ENCODE data around the gene CABLES1.
A peak's percentile ranks its signal among the peaks of the same experiment; 100 is the strongest.

Gene CABLES1

DNA sequence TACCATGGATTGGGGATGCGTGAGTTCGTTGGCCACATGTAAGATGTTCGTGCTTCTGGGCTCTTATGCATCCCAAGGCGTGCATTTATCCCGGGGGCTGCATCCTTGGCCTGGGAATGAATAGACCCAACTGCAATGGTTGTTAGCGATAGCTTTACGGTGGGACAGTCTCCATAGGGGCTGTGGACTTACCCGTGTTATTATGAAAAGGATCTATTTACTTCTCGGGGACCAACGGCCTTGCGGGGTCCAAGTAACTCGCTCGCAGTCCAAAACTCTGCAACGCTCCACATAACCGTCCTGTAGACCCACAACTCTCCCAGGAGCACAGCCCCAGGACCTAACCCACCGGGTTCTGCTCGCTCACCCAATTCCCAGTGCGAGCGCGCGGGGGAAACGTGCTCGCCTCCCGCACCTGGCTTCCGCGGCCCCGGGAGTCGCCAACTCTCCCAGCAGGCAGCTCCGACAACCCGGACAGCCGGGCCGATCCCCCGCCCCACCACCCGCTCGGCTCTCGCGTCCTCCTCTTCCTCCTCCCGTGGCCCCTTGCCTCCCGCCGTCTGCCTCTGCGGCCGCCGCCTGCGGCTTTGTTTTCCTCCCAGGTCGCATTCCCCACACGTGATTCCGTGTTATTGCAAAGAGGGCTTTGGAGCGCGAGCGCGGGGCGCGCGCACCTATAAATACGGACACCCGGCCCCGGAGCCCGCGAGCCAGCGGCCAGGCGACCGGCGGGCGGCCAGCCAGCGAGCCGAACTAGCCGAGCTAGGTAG lies at the start of gene CABLES1 (continued):
- TF ChIP-seq, protein P1, sequence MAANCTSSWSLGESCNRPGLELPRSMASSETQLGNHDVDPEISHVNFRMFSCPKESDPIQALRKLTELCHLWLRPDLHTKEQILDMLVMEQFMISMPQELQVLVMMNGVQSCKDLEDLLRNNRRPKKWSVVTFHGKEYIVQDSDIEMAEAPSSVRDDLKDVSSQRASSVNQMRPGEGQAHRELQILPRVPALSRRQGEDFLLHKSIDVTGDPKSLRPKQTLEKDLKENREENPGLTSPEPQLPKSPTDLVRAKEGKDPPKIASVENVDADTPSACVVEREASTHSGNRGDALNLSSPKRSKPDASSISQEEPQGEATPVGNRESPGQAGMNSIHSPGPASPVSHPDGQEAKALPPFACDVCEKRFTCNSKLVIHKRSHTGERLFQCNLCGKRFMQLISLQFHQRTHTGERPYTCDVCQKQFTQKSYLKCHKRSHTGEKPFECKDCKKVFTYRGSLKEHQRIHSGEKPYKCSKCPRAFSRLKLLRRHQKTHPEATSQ (tag by site-specific recombination; IDR thresholded peaks at IDR 0.05), result no peak
- TF ChIP-seq KLF16 (tag by site-specific recombination; IDR thresholded peaks at IDR 0.05), result peak; percentile 73
- TF ChIP-seq, protein P2, sequence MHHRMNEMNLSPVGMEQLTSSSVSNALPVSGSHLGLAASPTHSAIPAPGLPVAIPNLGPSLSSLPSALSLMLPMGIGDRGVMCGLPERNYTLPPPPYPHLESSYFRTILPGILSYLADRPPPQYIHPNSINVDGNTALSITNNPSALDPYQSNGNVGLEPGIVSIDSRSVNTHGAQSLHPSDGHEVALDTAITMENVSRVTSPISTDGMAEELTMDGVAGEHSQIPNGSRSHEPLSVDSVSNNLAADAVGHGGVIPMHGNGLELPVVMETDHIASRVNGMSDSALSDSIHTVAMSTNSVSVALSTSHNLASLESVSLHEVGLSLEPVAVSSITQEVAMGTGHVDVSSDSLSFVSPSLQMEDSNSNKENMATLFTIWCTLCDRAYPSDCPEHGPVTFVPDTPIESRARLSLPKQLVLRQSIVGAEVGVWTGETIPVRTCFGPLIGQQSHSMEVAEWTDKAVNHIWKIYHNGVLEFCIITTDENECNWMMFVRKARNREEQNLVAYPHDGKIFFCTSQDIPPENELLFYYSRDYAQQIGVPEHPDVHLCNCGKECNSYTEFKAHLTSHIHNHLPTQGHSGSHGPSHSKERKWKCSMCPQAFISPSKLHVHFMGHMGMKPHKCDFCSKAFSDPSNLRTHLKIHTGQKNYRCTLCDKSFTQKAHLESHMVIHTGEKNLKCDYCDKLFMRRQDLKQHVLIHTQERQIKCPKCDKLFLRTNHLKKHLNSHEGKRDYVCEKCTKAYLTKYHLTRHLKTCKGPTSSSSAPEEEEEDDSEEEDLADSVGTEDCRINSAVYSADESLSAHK (tag by site-specific recombination; IDR thresholded peaks at IDR 0.05), result peak; percentile 52; the same call in 1 of the 2 replicates
- TF ChIP-seq ZNF423 (tag by site-specific recombination; IDR thresholded peaks at IDR 0.05), result peak; percentile 76
- TF ChIP-seq REPIN1 (tag by site-specific recombination; IDR thresholded peaks at IDR 0.05; ENCODE audit: low read depth), result peak; percentile 18; the same call in 1 of the 2 replicates
- TF ChIP-seq ZIC2 (tag by site-specific recombination; IDR thresholded peaks at IDR 0.05), result peak; percentile 98
- peak; percentile 84 for TF ChIP-seq WT1 (tag by site-specific recombination; IDR thresholded peaks at IDR 0.05)
- TF ChIP-seq, protein P3, sequence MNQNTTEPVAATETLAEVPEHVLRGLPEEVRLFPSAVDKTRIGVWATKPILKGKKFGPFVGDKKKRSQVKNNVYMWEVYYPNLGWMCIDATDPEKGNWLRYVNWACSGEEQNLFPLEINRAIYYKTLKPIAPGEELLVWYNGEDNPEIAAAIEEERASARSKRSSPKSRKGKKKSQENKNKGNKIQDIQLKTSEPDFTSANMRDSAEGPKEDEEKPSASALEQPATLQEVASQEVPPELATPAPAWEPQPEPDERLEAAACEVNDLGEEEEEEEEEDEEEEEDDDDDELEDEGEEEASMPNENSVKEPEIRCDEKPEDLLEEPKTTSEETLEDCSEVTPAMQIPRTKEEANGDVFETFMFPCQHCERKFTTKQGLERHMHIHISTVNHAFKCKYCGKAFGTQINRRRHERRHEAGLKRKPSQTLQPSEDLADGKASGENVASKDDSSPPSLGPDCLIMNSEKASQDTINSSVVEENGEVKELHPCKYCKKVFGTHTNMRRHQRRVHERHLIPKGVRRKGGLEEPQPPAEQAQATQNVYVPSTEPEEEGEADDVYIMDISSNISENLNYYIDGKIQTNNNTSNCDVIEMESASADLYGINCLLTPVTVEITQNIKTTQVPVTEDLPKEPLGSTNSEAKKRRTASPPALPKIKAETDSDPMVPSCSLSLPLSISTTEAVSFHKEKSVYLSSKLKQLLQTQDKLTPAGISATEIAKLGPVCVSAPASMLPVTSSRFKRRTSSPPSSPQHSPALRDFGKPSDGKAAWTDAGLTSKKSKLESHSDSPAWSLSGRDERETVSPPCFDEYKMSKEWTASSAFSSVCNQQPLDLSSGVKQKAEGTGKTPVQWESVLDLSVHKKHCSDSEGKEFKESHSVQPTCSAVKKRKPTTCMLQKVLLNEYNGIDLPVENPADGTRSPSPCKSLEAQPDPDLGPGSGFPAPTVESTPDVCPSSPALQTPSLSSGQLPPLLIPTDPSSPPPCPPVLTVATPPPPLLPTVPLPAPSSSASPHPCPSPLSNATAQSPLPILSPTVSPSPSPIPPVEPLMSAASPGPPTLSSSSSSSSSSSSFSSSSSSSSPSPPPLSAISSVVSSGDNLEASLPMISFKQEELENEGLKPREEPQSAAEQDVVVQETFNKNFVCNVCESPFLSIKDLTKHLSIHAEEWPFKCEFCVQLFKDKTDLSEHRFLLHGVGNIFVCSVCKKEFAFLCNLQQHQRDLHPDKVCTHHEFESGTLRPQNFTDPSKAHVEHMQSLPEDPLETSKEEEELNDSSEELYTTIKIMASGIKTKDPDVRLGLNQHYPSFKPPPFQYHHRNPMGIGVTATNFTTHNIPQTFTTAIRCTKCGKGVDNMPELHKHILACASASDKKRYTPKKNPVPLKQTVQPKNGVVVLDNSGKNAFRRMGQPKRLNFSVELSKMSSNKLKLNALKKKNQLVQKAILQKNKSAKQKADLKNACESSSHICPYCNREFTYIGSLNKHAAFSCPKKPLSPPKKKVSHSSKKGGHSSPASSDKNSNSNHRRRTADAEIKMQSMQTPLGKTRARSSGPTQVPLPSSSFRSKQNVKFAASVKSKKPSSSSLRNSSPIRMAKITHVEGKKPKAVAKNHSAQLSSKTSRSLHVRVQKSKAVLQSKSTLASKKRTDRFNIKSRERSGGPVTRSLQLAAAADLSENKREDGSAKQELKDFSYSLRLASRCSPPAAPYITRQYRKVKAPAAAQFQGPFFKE (tag by site-specific recombination; IDR thresholded peaks at IDR 0.05; ENCODE audit: borderline replicate concordance), result no peak
- TF ChIP-seq ZNF24 (tag by site-specific recombination; IDR thresholded peaks at IDR 0.05), result 0 out of 2 replicates have a peak, but pooled peaks have one; percentile 31
- no peak for TF ChIP-seq ZFP69B (tag by site-specific recombination; IDR thresholded peaks at IDR 0.05)
- TF ChIP-seq, protein P4, sequence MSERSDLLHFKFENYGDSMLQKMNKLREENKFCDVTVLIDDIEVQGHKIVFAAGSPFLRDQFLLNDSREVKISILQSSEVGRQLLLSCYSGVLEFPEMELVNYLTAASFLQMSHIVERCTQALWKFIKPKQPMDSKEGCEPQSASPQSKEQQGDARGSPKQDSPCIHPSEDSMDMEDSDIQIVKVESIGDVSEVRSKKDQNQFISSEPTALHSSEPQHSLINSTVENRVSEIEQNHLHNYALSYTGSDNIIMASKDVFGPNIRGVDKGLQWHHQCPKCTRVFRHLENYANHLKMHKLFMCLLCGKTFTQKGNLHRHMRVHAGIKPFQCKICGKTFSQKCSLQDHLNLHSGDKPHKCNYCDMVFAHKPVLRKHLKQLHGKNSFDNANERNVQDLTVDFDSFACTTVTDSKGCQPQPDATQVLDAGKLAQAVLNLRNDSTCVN (tag by site-specific recombination; optimal IDR thresholded peaks at IDR 0.05), result peak; percentile 97
- TF ChIP-seq, protein P5, sequence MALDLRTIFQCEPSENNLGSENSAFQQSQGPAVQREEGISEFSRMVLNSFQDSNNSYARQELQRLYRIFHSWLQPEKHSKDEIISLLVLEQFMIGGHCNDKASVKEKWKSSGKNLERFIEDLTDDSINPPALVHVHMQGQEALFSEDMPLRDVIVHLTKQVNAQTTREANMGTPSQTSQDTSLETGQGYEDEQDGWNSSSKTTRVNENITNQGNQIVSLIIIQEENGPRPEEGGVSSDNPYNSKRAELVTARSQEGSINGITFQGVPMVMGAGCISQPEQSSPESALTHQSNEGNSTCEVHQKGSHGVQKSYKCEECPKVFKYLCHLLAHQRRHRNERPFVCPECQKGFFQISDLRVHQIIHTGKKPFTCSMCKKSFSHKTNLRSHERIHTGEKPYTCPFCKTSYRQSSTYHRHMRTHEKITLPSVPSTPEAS (tag by site-specific recombination; IDR thresholded peaks at IDR 0.05), result no peak
- TF ChIP-seq ZFP41 (tag by site-specific recombination; IDR thresholded peaks at IDR 0.05; ENCODE audit: borderline replicate concordance), result no peak
- peak; percentile 56; the same call in 1 of the 2 replicates for TF ChIP-seq ZBTB1 (tag by site-specific recombination; IDR thresholded peaks at IDR 0.05)
- peak; percentile 48 for TF ChIP-seq SP2 (tag by site-specific recombination; IDR thresholded peaks at IDR 0.05)
- TF ChIP-seq ZNF529 (tag by site-specific recombination; IDR thresholded peaks at IDR 0.05; ENCODE audit: insufficient replicate concordance), result no peak
- TF ChIP-seq ZNF391 (tag by site-specific recombination; IDR thresholded peaks at IDR 0.05; ENCODE audit: borderline replicate concordance, low read depth), result peak; percentile 93; the same call in 1 of the 2 replicates
- TF ChIP-seq ZNF843 (tag by site-specific recombination; IDR thresholded peaks at IDR 0.05), result peak; percentile 74
- 0 out of 2 replicates have a peak, but pooled peaks have one; percentile 13 for TF ChIP-seq ZNF146 (tag by site-specific recombination; IDR thresholded peaks at IDR 0.05)
- no peak for TF ChIP-seq ZNF48 (tag by site-specific recombination; IDR thresholded peaks at IDR 0.05)
- peak; percentile 79 for TF ChIP-seq SP7 (tag by site-specific recombination; IDR thresholded peaks at IDR 0.05)
- TF ChIP-seq ZNF335 (tag by site-specific recombination; conservative IDR thresholded peaks at IDR 0.05), result peak; percentile 94
- TF ChIP-seq KLF9 (tag by site-specific recombination; IDR thresholded peaks at IDR 0.05; ENCODE audit: low read depth), result 0 out of 2 replicates have a peak, but pooled peaks have one; percentile 40
- TF ChIP-seq ZNF501 (tag by site-specific recombination; IDR thresholded peaks at IDR 0.05), result peak; percentile 91
- TF ChIP-seq ZNF629 (tag by site-specific recombination; IDR thresholded peaks at IDR 0.05), result peak; percentile 41
- TF ChIP-seq, protein P6, sequence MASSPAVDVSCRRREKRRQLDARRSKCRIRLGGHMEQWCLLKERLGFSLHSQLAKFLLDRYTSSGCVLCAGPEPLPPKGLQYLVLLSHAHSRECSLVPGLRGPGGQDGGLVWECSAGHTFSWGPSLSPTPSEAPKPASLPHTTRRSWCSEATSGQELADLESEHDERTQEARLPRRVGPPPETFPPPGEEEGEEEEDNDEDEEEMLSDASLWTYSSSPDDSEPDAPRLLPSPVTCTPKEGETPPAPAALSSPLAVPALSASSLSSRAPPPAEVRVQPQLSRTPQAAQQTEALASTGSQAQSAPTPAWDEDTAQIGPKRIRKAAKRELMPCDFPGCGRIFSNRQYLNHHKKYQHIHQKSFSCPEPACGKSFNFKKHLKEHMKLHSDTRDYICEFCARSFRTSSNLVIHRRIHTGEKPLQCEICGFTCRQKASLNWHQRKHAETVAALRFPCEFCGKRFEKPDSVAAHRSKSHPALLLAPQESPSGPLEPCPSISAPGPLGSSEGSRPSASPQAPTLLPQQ (tag by site-specific recombination; IDR thresholded peaks at IDR 0.05), result peak; percentile 64
